Measurements from ENCODE around the gene KCNQ1.

DNA sequence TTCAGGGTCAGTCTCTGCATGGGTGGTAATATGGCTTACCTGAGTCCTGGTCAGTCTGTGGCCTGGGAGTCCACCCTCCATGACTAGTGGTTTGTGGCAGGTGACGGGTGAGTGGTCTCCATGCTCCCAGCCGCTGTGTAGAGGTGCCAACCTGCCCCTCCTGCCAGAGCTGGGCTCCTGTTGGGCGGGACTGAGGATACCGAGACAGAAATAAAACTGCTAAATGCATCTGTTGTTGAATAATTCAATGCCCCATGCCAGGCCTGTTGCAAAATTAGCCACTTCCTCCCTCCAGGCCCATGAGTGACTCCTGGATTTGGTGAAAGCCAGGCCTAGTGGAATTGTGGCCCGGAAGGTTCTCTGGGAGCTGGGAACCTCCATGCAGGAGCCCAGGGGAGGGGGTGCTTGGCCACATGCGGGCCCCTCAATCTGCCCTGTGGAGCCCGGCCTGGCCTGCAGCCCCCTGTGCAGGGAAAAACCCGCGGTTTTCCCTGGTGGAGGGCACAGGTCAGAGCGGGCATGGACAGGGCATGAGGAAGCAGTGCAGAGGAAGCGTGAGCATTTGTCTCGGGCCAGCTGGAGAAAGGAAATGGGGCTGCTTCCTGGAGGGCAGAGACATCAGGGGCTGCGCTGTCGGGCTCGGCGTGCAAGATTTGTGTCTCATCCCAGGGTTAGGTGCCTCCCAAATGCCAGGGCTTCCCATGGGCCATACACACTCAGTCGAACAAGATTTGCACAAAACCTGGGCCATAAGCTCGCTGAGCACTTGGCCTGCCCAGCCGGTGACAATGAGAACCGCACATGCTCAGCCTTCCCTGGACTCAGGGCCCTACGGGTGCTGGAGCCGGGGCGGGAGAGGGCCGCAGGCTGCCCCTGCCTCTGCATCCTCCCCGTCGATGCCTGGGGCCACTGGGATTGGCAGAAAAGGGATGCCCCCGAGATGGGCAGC, 66.9 kb downstream of the KCNQ1 start:
- TF ChIP-seq, protein P1, sequence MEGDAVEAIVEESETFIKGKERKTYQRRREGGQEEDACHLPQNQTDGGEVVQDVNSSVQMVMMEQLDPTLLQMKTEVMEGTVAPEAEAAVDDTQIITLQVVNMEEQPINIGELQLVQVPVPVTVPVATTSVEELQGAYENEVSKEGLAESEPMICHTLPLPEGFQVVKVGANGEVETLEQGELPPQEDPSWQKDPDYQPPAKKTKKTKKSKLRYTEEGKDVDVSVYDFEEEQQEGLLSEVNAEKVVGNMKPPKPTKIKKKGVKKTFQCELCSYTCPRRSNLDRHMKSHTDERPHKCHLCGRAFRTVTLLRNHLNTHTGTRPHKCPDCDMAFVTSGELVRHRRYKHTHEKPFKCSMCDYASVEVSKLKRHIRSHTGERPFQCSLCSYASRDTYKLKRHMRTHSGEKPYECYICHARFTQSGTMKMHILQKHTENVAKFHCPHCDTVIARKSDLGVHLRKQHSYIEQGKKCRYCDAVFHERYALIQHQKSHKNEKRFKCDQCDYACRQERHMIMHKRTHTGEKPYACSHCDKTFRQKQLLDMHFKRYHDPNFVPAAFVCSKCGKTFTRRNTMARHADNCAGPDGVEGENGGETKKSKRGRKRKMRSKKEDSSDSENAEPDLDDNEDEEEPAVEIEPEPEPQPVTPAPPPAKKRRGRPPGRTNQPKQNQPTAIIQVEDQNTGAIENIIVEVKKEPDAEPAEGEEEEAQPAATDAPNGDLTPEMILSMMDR (IDR thresholded peaks at IDR 0.05): no peak
- TF ChIP-seq POLR2AphosphoS5 (IDR thresholded peaks at IDR 0.05; ENCODE audit: low read depth, low read length) (no peak), EP300 (IDR thresholded peaks at IDR 0.05; ENCODE audit: borderline replicate concordance in 1 of 2, low read depth in 1 of 2, low read length in 1 of 2) (no peak), YY1 (IDR thresholded peaks at IDR 0.05; ENCODE audit: low read depth) (no peak)
- TF ChIP-seq, protein P2, sequence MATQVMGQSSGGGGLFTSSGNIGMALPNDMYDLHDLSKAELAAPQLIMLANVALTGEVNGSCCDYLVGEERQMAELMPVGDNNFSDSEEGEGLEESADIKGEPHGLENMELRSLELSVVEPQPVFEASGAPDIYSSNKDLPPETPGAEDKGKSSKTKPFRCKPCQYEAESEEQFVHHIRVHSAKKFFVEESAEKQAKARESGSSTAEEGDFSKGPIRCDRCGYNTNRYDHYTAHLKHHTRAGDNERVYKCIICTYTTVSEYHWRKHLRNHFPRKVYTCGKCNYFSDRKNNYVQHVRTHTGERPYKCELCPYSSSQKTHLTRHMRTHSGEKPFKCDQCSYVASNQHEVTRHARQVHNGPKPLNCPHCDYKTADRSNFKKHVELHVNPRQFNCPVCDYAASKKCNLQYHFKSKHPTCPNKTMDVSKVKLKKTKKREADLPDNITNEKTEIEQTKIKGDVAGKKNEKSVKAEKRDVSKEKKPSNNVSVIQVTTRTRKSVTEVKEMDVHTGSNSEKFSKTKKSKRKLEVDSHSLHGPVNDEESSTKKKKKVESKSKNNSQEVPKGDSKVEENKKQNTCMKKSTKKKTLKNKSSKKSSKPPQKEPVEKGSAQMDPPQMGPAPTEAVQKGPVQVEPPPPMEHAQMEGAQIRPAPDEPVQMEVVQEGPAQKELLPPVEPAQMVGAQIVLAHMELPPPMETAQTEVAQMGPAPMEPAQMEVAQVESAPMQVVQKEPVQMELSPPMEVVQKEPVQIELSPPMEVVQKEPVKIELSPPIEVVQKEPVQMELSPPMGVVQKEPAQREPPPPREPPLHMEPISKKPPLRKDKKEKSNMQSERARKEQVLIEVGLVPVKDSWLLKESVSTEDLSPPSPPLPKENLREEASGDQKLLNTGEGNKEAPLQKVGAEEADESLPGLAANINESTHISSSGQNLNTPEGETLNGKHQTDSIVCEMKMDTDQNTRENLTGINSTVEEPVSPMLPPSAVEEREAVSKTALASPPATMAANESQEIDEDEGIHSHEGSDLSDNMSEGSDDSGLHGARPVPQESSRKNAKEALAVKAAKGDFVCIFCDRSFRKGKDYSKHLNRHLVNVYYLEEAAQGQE (IDR thresholded peaks at IDR 0.05; ENCODE audit: low read depth, low read length): no peak

Data from SK-N-SH (cell line).